A673 (cell line): ENCODE data around the gene LNPEP. TPM values are rescaled to one million over a fixed set of nuclear protein-coding genes. Genes with fewer than 3 reads are reported as not detected.

Source experiments
- BruUV-seq: library from RNA; stranded (reverse); fragments of 400-500 nt; replicated peaks from 2 replicates; lab custom pipeline; 2021; lab: Mats Ljungman, UMichigan
- CTCF ChIA-PET: fragments of 300-600 bp; sonication (Branson Sonifier 250); formaldehyde crosslinking; loops from one replicate; lab custom pipeline; 2022; ENCODE audit warnings: antibody characterized with exemption; lab: Charles Lee
- POLR2A ChIA-PET: fragments of 300-600 bp; sonication (Branson Sonifier 250); formaldehyde crosslinking; loops from one replicate; lab custom pipeline; 2022; ENCODE audit warnings: antibody characterized with exemption; ENCODE audit not compliant: low non-redundant PET; lab: Charles Lee
- DNase-seq: peaks from one replicate; pipeline ENCODE4 v3.0.0-alpha.2; 2015; ENCODE audit warnings: low spot score
- H3K27ac ChIP-seq: fragments of 200-600 bp; sonication (generic); 2 replicates; pipeline ENCODE4 v1.5.1; 2016; ENCODE audit warnings: mixed run types, low read depth, mild to moderate bottlenecking, mixed read lengths, antibody characterized with exemption, low read length; ENCODE audit not compliant: poor library complexity, severe bottlenecking
- H3K27me3 ChIP-seq: fragments of 200-600 bp; sonication (generic); replicated peaks from 2 replicates; pipeline ENCODE4 v1.6.1; 2017; ENCODE audit warnings: mixed run types, low read depth, mild to moderate bottlenecking, mixed read lengths, antibody characterized with exemption, low read length; ENCODE audit not compliant: insufficient read depth, poor library complexity
- H3K36me3 ChIP-seq: fragments of 200-600 bp; sonication (generic); 2 replicates; pipeline ENCODE4 v1.6.1; 2016; ENCODE audit warnings: mixed run types, mild to moderate bottlenecking, mixed read lengths, antibody characterized with exemption, low read length; ENCODE audit not compliant: insufficient read depth, poor library complexity, severe bottlenecking
- H3K4me1 ChIP-seq: fragments of 200-600 bp; sonication (generic); 2 replicates; pipeline ENCODE4 v1.6.1; 2017; ENCODE audit warnings: mixed run types, mild to moderate bottlenecking, mixed read lengths, antibody characterized with exemption, low read length; ENCODE audit not compliant: insufficient read depth, poor library complexity, severe bottlenecking
- H3K4me3 ChIP-seq: fragments of 200-600 bp; sonication (generic); 2 replicates; pipeline ENCODE4 v1.5.1; 2016; ENCODE audit warnings: low read depth, mixed run types, mild to moderate bottlenecking, mixed read lengths, low read length; ENCODE audit not compliant: poor library complexity, severe bottlenecking
- H3K9me3 ChIP-seq: fragments of 200-600 bp; sonication (generic); 2 replicates; pipeline ENCODE4 v1.6.1; 2016; ENCODE audit warnings: mixed run types, low read depth, mild to moderate bottlenecking, mixed read lengths, antibody characterized with exemption, low read length; ENCODE audit not compliant: poor library complexity, severe bottlenecking
- EZH2 ChIP-seq: fragments of 200-600 bp; sonication (generic); IDR thresholded peaks from 2 replicates; pipeline ENCODE4 v1.6.1; 2017; ENCODE audit warnings: borderline replicate concordance, low read depth, mild to moderate bottlenecking, mixed read lengths, antibody characterized with exemption, low read length; ENCODE audit not compliant: poor library complexity, severe bottlenecking
- intact Hi-C: fragments of 100-400 bp; cut with micrococcal nuclease; formaldehyde crosslinking; loops from one replicate; pipeline ENCODE4 v1.10.0; 2022; ENCODE audit not compliant: unreplicated experiment
- total RNA-seq: library from RNA; stranded (reverse); gene quantifications from 2 replicates; pipeline ENCODE4 v1.2.3, GENCODE V29; 2021
- TF ChIP-seq, protein P1 (sequence below): fragments of 300-800, 200-600 bp; sonication (generic); conservative IDR thresholded peaks from 2 replicates; pipeline ENCODE4 v1.5.1; 2017; ENCODE audit warnings: low read depth, mild to moderate bottlenecking, antibody characterized with exemption, low read length, moderate library complexity, mixed read lengths

LNPEP gene
- total RNA-seq, 1 experiment from 2014 or later, result 10.3 TPM

DNA sequence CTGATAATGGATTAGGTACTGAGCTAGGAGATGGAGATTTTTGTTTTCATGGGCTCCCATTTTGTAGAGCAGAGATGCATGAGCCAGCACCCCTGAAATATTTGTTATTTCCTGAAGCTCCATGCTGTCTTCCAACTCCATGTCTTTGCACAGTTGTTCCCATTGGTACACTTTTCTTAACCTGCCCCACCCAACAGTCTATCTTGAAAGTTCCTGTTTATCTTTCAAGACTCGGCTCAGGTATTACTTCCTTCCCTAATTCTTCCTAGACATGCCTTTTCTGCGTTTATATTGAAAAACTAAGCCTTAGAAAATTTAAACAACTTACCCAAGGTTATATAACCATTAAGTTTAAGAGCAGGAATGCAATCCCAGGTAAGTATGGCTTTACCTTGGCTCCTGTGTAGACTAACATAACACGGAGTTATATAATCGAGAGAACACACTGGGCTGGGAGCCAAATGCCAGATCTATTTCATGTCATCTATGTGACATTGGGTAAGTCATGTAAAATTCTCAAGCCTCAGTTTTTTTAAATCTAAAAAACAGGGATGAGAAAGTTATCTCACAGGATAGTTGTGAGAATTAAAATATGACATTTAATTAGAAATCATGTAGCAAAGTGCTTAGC lies 139.1 kb downstream of the LNPEP start:
- CTCF ChIA-PET, result no interaction called here
- no TSS peak for BruUV-seq
- no peak overlapping the region for H3K4me3 ChIP-seq
- TF ChIP-seq, protein P1, sequence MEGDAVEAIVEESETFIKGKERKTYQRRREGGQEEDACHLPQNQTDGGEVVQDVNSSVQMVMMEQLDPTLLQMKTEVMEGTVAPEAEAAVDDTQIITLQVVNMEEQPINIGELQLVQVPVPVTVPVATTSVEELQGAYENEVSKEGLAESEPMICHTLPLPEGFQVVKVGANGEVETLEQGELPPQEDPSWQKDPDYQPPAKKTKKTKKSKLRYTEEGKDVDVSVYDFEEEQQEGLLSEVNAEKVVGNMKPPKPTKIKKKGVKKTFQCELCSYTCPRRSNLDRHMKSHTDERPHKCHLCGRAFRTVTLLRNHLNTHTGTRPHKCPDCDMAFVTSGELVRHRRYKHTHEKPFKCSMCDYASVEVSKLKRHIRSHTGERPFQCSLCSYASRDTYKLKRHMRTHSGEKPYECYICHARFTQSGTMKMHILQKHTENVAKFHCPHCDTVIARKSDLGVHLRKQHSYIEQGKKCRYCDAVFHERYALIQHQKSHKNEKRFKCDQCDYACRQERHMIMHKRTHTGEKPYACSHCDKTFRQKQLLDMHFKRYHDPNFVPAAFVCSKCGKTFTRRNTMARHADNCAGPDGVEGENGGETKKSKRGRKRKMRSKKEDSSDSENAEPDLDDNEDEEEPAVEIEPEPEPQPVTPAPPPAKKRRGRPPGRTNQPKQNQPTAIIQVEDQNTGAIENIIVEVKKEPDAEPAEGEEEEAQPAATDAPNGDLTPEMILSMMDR, result no peak
- no peak for TF ChIP-seq EZH2
- DNase-seq, result no peak
- no peaks in the 10 kb centered on the region for H3K4me1 ChIP-seq
- H3K27ac ChIP-seq, result no peak overlapping the region
- H3K9me3 ChIP-seq, result no peaks in the 10 kb centered on the region
- H3K27me3 ChIP-seq, result no peaks in the 10 kb centered on the region
- POLR2A ChIA-PET, result no interaction called here
- intact Hi-C loops, result no loop called here
- no peaks in the 10 kb centered on the region for H3K36me3 ChIP-seq

DNA sequence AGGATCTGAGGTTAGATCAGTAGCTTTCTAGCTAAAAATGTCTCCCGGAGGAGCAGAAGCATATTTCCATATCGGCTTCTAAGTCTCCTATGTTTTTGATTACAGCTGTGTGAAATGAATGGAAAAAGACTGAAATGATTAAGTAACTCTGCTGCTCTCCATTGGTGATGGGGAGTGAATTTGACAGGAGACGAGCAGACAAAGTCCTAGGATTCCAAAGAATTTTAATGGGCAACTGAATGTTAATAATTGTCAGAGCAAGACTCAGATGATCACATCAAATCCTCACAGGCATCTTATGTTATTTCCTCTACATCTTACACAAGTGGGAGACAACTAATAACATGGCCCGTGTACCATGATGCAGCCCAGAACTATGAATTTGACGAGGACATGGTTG lies 139.8 kb downstream of the LNPEP start:
- DNase-seq, result no peak
- intact Hi-C loops, result no loop called here
- Histone ChIP-seq H3K9me3 (no peaks in the 10 kb centered on the region), H3K4me3 (no peak overlapping the region), H3K27ac (no peak overlapping the region), H3K27me3 (no peaks in the 10 kb centered on the region), H3K4me1 (no peaks in the 10 kb centered on the region), H3K36me3 (no peaks in the 10 kb centered on the region)
- BruUV-seq, result no TSS peak
- POLR2A ChIA-PET, result no interaction called here
- TF ChIP-seq EZH2, result no peak
- TF ChIP-seq, protein P1, result no peak
- CTCF ChIA-PET, result no interaction called here

DNA sequence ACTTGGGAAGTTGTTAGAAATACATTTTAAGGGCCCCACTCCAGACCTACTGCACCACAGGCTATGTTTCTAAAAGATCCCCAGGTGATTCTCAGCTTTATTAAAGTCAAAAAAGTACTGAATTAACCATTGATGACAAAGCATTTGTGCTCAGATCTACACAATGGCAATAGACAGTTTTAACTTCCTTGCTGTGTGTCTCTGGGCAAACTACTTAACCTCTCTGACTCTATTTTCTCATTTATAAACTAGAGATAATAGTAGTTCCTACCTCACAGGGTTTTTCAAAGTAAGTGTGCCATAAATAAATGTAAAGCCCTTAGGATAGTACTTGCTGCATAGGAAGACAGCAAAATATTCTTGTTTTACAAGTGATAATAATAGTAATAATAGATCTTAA lies 140.2 kb downstream of the LNPEP start:
- no peaks in the 10 kb centered on the region for H3K27me3 ChIP-seq
- H3K9me3 ChIP-seq, result no peaks in the 10 kb centered on the region
- intact Hi-C loops, result no loop called here
- DNase-seq, result no peak
- no peak overlapping the region for H3K4me3 ChIP-seq
- CTCF ChIA-PET, result no interaction called here
- H3K27ac ChIP-seq, result no peak overlapping the region
- BruUV-seq, result no TSS peak
- no peaks in the 10 kb centered on the region for H3K36me3 ChIP-seq
- TF ChIP-seq, protein P1, result no peak
- TF ChIP-seq EZH2, result no peak
- POLR2A ChIA-PET, result no interaction called here
- H3K4me1 ChIP-seq, result no peaks in the 10 kb centered on the region
